ENCODE data around the gene MPZL1.

The MPZL1 gene

DNA sequence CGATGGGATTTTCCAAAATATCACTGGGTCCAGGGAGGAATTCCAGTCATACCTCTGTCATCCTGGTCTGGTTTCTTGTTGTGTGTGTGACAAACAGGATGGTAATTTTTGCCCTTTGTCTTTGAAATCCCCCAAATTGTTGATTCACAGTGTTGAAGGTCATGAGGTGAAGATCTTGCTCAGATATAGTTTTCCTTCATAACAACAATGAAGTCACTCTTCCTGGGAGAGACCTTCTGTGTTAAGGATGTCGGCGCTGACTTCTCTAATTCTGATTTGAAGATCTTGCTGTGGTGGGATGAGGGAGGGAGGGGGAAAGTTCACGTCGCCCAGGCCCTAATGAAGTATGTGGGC is 32.2 kb upstream of the MPZL1 start:
- Histone ChIP-seq H3K9me3 (replicated peaks in 1 of 11) (no peaks in the 10 kb centered on the region), H3K4me3 (no peak overlapping the region), H4K20me1 (peaks cover 84 to 100% (median 100%) of the 10 kb centered on the region in 11 experiments), H3K27me3 (no peaks in the 10 kb centered on the region), H3K36me3 (peaks cover 96 to 100% (median 98%) of the 10 kb centered on the region in 11 experiments), H3K27ac (peak overlapping the region in 1 of 11 experiments; percentile 25; a peak in 1 of 22 replicates), H3K9ac (0 out of 22 replicates have a peak overlapping the region, but pooled peaks of 1 of the 11 experiments have one; percentile 7), H3K4me1 (peaks cover 24 to 44% (median 32%) of the 10 kb centered on the region in 10 experiments), H3K4me2 (no peak overlapping the region)
- TF ChIP-seq Cebpa-rat (IDR thresholded peaks at IDR 0.05) = no peak

DNA sequence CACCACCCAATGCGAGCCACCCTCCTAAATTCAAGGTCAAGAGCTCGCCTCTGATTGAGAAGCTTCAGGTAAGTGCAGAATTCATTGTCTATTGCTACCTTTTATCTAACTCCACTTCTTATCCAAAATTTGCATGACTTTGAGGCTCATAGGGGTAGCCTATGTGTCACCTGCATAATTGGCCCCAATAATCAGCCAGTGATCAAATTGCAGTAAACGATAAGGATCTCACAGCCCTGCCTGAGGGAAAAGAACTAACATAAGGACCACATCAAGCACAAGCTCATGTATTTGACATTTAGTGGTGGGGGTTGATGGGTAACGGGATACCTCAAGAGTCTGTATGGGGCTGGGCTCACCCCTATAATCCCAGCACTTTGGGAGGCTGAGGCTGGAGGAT is 31.7 kb upstream of the MPZL1 start:
- no peak for TF ChIP-seq Cebpa-rat (IDR thresholded peaks at IDR 0.05)

DNA sequence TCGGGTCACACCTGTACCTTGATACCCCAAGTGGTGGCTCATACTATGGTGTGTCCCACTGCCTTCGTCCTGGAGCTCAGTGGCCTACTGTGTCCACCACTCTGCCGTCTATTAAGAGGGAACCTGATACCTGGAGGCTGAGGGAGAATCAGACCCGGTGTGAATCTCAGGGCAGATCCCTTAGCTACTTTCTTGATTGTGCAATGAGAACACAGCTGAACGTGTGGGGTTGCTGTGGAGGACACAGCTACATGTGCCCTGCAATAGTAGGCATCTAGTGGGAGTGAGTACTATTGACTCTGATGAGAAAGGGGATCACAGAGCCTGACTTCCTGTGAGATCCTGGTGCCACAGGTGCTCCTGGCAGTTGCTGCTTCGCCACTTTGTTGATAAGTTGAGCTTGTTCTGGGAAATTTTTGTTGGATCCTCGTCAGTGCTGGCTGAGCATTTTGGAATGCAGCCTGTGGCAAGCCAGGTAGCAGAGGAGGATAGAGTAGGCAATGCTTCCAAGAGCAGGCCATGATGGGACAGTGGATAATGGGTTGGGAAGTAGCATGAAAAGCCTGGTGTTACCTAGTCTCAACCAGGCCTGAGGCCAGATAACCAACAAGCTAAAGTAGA is 28.2 kb upstream of the MPZL1 start:
- Histone ChIP-seq H4K20me1 (peaks cover 91 to 100% (median 100%) of the 10 kb centered on the region in 11 experiments), H3K4me1 (peaks cover 0 to 57% (median under 1%) of the 10 kb centered on the region in 10 experiments; a peak in 9 of 20 replicates), H3K4me3 (no peak overlapping the region), H3K27me3 (no peaks in the 10 kb centered on the region), H3K36me3 (peaks cover 100% of the 10 kb centered on the region in 11 experiments), H3K9me3 (replicated peaks in 1 of 11) (no peaks in the 10 kb centered on the region), H3K9ac (no peak overlapping the region), H3K4me2 (no peak overlapping the region), H3K27ac (no peak overlapping the region)
- peak in 2 of 11 experiments; percentile 23 to 29; a peak in 2 of 22 replicates for TF ChIP-seq Cebpa-rat (IDR thresholded peaks at IDR 0.05)

More for the DNA sequence above, 31.7 kb upstream of the MPZL1 start:
- no peaks in the 10 kb centered on the region for H3K9me3 ChIP-seq (replicated peaks in 1 of 11)
- H3K36me3 ChIP-seq = peaks cover 96 to 100% (median 98%) of the 10 kb centered on the region in 11 experiments
- H3K4me3 ChIP-seq = no peak overlapping the region
- no peak overlapping the region for H3K4me2 ChIP-seq
- no peak overlapping the region for H3K27ac ChIP-seq
- peaks cover 88 to 100% (median 100%) of the 10 kb centered on the region in 11 experiments for H4K20me1 ChIP-seq
- H3K9ac ChIP-seq = no peak overlapping the region
- peaks cover 25 to 45% (median 28%) of the 10 kb centered on the region in 10 experiments for H3K4me1 ChIP-seq
- H3K27me3 ChIP-seq = no peaks in the 10 kb centered on the region

DNA sequence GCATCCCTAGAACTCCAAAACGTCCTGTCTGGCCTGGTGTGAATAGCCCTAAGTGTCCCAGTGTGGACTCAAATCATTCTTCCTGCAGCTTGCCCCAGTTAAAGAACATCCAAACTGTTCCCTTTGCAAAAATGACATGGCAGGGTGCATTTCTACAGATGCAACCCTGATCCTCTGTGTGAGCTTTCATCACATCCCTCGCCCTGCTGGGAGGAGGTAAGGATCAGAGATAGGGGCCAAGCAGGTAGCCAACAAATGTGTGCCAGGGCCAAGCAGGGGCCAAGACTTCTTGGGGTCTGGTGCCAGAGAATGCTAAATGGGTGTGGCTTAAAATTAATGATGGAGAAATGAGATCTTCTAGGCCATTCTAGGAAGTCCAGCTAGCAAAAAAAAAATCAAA is 27.1 kb upstream of the MPZL1 start:
- no peaks in the 10 kb centered on the region for H3K9me3 ChIP-seq (replicated peaks in 1 of 11)
- 0 out of 22 replicates have a peak overlapping the region, but pooled peaks of 1 of the 11 experiments have one; percentile 28 for H3K9ac ChIP-seq
- H3K27me3 ChIP-seq = no peaks in the 10 kb centered on the region
- H3K36me3 ChIP-seq = peaks cover 99 to 100% (median 100%) of the 10 kb centered on the region in 11 experiments
- peaks cover 96 to 100% (median 100%) of the 10 kb centered on the region in 11 experiments for H4K20me1 ChIP-seq
- no peak overlapping the region for H3K4me3 ChIP-seq
- H3K27ac ChIP-seq = no peak overlapping the region
- TF ChIP-seq Cebpa-rat (IDR thresholded peaks at IDR 0.05) = no peak
- peaks cover 0 to 48% (median 0%) of the 10 kb centered on the region in 10 experiments; a peak in 8 of 20 replicates for H3K4me1 ChIP-seq
- H3K4me2 ChIP-seq = peak overlapping the region in 2 of 11 experiments; percentile 19 to 36; a peak in 2 of 22 replicates

DNA sequence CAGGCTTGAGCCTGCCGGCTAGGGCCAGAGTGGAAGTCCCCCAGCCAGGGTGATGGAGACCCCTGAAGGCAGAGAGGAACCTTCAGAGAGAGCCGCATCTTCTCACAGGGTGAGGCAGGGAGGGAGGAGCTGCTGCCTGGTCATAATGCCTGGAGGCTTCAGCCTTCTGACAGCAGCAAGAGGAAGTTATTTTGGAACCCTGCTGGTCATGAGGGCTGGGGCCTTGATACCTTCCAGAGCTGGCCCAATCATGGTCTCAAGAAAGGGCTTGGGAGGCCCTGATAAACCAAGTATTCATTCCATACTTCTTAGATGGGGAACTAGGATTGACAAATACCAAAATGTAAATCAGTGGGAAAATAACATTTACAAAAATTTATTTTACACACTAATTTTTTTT is 26.6 kb upstream of the MPZL1 start:
- peak overlapping the region in 2 of 11 experiments; percentile 19 to 36; a peak in 2 of 22 replicates for H3K4me2 ChIP-seq
- peaks cover 98 to 100% (median 100%) of the 10 kb centered on the region in 11 experiments for H4K20me1 ChIP-seq
- H3K27me3 ChIP-seq = no peaks in the 10 kb centered on the region; a peak in 1 of 22 replicates
- no peak overlapping the region for H3K27ac ChIP-seq
- H3K36me3 ChIP-seq = peaks cover 99 to 100% (median 100%) of the 10 kb centered on the region in 11 experiments
- H3K4me3 ChIP-seq = no peak overlapping the region
- H3K4me1 ChIP-seq = peaks cover 0 to 48% (median 0%) of the 10 kb centered on the region in 10 experiments; a peak in 8 of 20 replicates
- no peak for TF ChIP-seq Cebpa-rat (IDR thresholded peaks at IDR 0.05)
- peak overlapping the region in 1 of 11 experiments; percentile 24; a peak in 1 of 22 replicates for H3K9ac ChIP-seq
- H3K9me3 ChIP-seq (replicated peaks in 1 of 11) = no peaks in the 10 kb centered on the region

DNA sequence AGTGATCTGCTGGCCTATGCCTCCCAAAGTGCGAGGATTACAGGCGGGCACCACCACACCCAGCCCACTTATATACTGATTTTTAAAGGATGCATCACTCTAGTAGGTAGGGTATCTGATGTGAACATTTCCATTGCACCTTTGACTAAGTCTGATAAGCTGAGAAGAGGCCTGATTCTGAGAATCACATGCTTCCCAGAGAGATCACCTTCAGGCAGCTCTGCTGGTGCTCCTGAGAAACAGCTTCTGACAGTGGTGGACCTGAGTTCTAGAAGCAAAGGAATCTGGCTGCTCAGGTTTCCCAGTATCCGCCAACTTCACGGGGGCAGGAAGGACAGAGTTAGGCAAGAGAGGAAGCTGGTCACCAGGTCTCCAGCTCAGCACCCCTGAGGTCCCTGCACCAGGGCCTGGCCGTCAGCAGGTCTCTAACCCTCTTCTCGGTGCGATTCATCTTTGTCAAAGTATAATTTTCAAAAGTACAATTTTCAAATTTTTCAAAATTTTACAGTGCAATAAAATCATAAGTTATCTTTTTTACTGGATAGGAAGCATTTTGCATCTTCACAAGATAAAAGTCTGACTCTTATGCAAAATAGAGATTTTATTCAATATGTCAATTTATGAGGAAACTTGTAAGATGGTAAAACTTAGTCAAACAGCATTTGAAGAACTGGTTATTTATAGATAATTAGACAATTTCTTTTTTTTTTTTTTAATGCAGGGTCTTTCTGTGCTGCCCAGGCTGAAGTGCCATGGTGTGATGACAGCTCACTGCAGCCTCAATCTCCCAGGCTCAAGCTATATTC is 25.8 kb upstream of the MPZL1 start:
- Histone ChIP-seq H3K4me3 (no peak overlapping the region), H3K9ac (peak overlapping the region in 1 of 11 experiments; percentile 24; a peak in 1 of 22 replicates), H3K9me3 (replicated peaks in 1 of 11) (no peaks in the 10 kb centered on the region), H3K27me3 (peaks cover 0 to 6% (median 0%) of the 10 kb centered on the region in 11 experiments; a peak in 1 of 22 replicates), H4K20me1 (peaks cover 98 to 100% (median 100%) of the 10 kb centered on the region in 11 experiments), H3K4me1 (peaks cover 0 to 48% (median 0%) of the 10 kb centered on the region in 10 experiments; a peak in 8 of 20 replicates), H3K4me2 (no peak overlapping the region), H3K27ac (no peak overlapping the region), H3K36me3 (peaks cover 99 to 100% (median 100%) of the 10 kb centered on the region in 11 experiments)
- no peak for TF ChIP-seq Cebpa-rat (IDR thresholded peaks at IDR 0.05)

DNA sequence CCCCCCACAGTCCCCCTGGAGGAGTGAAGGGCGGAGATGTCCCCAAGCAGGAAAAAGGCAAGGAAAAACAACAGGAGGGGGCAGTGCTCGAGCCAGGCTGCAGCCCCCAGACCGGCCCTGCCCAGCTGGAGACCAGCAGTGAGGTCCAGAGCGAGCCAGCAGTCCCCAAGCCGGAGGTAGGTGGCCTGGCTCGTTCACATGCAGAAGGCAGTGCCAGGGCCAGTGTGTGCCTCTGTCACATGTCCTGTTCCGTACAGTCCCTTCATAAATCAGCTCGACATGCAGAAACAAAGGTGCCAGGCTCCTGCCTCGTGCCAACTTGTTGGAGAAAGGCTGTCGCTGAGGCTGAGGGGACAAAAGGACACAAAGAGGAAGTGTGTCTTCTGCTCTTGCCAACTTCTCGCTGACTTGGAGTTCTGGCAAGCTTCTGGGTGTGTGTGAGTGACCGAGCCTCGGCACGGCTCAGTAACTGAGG is 24.1 kb upstream of the MPZL1 start:
- no peak overlapping the region for H3K4me3 ChIP-seq
- peak overlapping the region in 1 of 11 experiments; percentile 29; a peak in 2 of 22 replicates for H3K9ac ChIP-seq
- peaks cover 98 to 100% (median 100%) of the 10 kb centered on the region in 11 experiments for H4K20me1 ChIP-seq
- H3K9me3 ChIP-seq (replicated peaks in 1 of 11) = no peaks in the 10 kb centered on the region
- no peak for TF ChIP-seq Cebpa-rat (IDR thresholded peaks at IDR 0.05)
- H3K4me1 ChIP-seq = peaks cover 0 to 48% (median 0%) of the 10 kb centered on the region in 10 experiments; a peak in 8 of 20 replicates
- peaks cover 99 to 100% (median 100%) of the 10 kb centered on the region in 11 experiments for H3K36me3 ChIP-seq
- 0 out of 22 replicates have a peak overlapping the region, but pooled peaks of 1 of the 11 experiments have one; percentile 4 for H3K27ac ChIP-seq
- peaks cover 0 to 6% (median 0%) of the 10 kb centered on the region in 11 experiments; a peak in 3 of 22 replicates for H3K27me3 ChIP-seq
- H3K4me2 ChIP-seq = peak overlapping the region in 3 of 11 experiments; percentile 53 to 65 (median 58); a peak in 6 of 22 replicates

DNA sequence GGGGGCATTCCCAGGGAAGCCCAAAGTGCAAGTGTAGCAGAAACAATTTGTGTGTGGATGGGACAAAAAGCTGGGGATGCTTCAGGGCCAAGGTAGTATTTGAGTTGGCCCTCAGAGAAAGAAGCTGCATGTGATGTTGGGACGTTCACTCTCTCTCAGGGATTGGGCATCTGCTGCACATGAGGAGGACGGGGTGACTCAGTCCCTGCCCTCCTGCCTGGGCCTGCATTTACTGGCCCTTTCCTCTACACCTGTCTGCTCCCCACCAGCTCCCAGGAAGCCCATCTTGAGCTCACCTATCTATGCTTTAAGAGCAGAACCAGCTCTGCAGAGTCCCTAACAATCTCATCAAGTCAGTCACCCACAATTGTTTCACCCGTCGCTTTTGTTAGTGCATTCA is 23.5 kb upstream of the MPZL1 start:
- Histone ChIP-seq H3K27me3 (peaks cover 0 to 7% (median 0%) of the 10 kb centered on the region in 11 experiments; a peak in 3 of 22 replicates), H4K20me1 (peaks cover 98 to 100% (median 100%) of the 10 kb centered on the region in 11 experiments), H3K4me3 (no peak overlapping the region), H3K9ac (no peak overlapping the region), H3K4me2 (peak overlapping the region in 3 of 11 experiments; percentile 53 to 65 (median 58); a peak in 4 of 22 replicates), H3K4me1 (peaks cover 0 to 48% (median 3%) of the 10 kb centered on the region in 10 experiments; a peak in 10 of 20 replicates), H3K27ac (no peak overlapping the region), H3K36me3 (peaks cover 99 to 100% (median 100%) of the 10 kb centered on the region in 11 experiments), H3K9me3 (replicated peaks in 1 of 11) (no peaks in the 10 kb centered on the region)
- no peak for TF ChIP-seq Cebpa-rat (IDR thresholded peaks at IDR 0.05)

Measured in BLaER1 treated with 17β-estradiol and CSF1 and Interleukin-3, amounts not matched to agents 10 nM and 100 nM (cell line).